GM18499 (cell line): ENCODE measurements around the gene CERS3.

Experiments used
- ATAC-seq: cut with Tn5 transposase; IDR thresholded peaks from one replicate; pipeline ENCODE4 v1.9.1; 2021; ENCODE audit warnings: moderate number of reproducible peaks; ENCODE audit not compliant: insufficient read depth, unreplicated experiment

Gene CERS3

DNA sequence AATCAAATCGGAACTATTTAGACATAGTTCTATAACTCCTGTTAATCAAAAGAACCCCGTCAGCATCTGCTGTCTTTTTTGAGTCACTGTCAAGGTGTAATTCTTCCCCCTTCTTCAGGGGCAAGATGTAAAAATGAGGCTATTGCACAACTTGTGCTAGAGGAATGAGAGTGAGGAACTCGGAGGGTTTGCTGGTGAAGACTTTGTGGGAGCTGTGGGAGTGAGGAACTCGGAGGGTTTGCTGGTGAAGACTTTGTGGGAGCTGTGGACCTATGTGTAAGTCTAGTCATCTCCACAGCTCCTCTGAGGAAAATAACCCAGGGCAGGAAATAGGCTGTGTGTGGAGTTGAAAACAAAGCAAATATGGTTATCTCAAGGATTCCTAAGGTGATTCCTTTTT, 2.5 kb upstream of the CERS3 start:
- no peak for ATAC-seq

DNA sequence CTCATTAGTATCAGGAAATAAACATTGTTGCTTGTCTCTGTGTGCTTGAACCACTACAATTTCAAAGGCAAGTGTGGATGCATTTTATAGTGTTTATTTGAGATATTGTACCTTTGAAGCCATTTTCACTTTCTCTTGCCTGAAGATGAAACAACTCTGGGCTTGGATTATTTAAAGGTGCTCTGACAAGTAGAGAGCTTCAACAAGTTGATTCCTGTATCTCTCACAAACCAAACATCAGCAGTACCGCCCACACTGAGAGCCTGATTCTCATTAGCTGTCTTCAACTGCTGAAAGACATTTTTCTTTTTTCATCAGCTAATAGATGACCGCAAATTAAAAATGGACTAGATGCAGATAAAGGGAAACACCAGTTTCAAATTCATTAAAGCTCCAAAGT, 806 bp upstream of the CERS3 start:
- ATAC-seq, result no peak

DNA sequence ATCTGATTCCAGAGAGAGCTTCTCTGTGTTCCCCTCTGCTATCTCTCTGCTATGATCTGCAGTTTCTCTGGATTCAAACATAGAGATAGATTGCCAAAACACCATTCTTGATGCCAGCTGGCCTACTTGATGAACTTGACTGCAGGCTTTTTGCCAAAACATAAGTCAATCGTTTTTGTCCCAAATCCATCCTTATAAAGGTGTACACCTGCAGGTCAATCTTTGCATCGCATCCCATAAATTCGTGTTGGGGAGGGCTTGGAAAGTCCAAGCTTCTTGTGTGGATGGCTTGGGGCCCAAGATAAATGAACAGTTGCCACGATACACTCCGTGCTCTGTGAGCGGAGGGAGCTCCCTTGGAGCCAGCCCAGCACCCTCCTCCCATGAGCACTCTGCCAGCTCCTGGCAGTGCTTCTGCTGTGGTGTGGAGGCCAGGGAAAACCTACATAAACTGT, 2.7 kb downstream of the CERS3 start:
- ATAC-seq, result no peak

DNA sequence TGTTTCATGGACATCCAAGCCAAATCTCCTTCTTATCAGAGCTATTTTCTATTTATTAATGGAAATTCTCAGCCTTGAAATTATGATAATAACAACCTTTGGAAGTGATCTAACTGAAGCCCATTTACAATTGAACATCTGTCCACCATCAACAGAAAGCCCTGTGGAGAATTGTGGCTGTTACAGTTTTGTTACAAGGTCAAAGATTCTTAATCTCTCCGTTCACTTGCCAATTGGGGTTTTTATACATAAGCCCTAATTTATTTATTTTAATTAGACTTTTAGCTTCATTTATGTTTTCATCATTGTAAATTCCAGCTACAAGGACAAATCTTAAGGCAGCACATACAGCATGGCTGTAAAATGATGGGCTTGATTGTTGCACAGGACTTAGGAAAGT, 3.3 kb downstream of the CERS3 start:
- no peak for ATAC-seq

DNA sequence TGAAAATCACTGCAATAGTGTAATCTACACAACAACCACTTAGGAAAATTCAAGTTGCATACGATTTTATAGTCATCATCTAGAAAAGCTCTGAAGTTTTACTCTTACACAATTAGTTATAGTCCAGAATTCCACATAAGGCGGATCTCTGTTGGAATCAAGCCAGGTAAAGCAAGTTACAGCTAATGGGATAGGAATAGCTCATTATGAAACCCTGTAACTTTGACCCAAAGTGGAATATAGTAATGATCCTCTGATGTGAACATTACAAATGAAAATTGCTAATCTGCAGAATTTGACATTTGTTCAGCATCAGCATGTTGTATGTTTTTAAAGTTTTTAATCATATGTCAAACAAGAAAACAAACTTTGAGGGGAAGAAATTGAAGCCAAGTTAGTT, 4.4 kb downstream of the CERS3 start:
- no peak for ATAC-seq

DNA sequence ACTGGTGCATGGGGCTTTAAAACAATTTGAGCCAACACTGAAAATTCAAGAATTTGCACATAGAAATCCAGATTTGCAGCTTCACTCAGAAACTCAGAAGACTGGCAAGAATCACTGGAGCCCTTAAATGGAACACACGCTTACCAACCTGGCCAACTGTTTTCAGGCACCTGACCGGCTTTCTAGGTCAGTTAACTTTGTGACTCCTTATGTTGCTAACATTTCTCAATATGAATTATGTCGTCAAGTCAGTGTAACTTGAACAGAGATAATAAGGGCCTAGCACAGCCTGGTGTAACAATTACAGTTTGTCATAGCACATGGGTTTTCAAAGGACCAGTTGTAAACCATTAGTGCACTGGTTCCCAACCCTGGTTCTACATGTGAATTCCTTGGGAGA, 6.8 kb downstream of the CERS3 start:
- ATAC-seq, result no peak

GRCh38 chr15:100520132-100520921, 8.4 kb downstream of the CERS3 start:
- no peak for ATAC-seq

DNA sequence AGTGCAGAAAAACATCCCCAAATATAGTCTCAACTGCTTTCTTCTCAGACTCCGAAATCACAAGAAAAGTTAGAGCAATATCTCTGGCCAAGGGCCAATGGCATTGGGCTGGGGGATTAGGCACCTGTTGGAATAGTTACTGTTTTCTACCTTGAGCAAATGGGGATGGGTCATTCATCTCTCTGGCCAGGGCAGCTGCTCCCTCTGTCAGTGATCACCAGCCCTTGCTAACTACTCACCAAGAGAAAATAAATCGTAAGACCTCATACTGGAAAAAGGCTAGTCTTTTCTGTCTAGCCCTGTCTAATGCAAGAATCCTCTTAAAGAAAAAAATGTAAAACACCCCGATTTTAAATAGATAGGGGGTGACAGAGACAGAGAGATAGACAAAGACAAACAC, 10.9 kb downstream of the CERS3 start:
- ATAC-seq, result no peak

DNA sequence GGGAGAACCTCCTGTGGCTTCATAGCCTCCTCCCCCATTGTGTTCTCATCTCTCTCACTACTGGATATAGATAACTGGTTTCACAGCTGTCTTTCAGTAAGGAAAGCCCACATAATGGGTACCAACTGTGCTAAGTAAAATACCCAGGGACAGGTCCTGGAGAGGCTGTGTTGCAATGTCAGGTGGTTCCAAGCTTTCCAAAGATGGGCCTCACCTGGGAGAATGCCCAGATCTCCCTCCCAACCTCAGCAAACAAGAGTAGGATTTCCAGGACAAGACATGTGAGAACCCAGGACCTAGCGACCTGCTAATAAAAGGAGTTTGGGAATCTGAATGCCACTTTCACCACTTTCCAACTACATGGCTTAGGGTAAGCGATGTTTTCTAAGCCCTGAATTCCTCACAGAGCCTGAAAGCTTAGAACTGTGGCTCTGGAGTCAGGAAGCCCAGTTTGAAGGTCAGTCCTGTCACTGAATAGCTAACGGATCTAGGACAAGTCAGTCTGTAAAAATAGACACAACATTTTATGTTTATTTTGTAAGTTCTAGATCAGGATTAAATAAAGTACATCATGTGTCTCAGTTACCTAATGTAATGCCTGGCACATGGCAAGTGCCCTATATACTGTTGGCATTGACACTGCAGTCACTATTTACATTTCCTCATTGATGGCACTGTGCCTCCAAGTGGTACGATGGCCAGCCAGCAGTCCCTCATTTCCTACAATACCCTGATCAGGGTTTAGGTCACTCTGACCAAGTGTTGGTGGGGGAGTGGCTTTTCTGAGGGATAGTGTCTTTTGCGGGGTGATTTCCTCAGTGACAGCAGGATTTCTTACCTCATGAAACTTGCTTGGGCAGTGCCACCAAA, 11.9 kb downstream of the CERS3 start:
- ATAC-seq, result no peak

DNA sequence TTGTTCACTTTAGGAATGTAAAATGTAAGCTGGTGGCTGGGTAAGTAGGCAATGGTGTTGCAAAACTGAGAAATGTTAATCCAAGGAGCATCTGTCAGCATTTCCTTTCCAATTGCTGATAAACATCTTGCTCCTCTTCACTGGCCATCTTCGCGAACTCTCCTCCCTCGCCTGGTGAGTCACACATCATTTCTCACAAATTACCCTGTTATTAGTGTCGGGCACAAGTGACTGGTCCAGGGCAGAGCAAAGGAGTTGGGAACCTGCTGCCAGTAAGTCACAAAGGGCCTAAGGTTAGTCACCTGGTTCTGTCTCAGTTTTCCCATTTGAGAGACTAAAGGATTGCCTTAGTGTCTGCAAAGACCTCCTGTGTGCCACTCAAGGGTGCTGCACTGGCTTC, 13.0 kb downstream of the CERS3 start:
- no peak for ATAC-seq

- no peak for ATAC-seq
Measured at GRCh38 chr15:100508641-100509300, 20.0 kb downstream of the CERS3 start.

GRCh38 chr15:100502651-100503050, 26.1 kb downstream of the CERS3 start:
- no peak for ATAC-seq

DNA sequence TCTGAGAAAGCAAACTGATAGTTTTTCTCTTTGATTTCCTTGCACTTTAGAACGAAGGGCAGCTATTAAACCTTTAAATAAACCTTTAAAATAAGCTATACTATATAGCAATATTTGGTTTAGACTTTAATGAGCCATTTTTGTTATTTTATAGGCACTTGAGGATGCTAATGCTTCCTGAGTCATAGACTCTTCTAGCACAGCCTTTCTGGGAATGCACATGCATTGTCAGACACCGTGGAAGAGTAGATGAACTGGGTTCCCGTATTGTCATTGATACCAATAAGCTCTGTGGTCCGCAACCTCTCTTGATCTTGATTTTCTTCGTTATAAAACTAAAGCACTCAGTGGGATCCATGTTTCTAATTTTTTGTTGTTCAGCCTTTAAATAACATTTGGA, 27.6 kb downstream of the CERS3 start:
- ATAC-seq, result no peak

DNA sequence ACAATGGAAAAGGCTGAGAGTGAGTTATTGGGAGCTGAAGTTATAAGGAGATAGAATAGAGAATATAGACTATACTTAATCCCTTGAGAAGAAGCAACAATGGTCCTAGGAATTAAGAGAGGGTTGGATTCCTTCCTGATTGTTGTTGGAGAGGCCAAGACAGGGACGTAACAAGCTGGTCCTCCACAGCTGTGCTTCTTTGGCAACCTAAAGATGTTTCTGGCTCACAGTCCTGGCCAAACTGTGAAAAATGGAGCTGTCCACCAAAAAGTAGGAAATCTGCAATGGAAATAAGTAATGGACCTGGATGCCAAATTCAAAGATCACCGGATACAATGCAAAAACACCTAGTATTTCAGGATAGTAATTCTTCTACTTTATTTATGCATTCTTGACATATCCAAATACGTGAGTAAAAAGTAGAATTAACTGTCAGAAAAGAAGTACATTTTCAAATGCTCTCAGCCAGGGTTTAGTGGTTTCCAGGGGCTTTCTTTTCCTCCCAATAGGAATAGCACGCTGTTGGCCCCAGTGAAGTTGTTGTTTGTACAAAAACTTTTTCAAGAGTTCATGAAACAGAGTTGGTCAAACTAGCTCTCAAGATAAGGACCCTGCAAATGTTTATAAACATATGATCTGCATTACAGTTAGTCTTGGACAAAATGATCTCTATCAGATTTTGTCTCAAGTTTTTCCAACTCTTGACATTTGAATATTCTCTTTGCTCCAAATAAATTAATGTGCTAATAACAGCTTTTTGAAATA, 28.3 kb downstream of the CERS3 start:
- no peak for ATAC-seq

GRCh38 chr15:100495861-100496260, 32.9 kb downstream of the CERS3 start:
- ATAC-seq, result no peak

DNA sequence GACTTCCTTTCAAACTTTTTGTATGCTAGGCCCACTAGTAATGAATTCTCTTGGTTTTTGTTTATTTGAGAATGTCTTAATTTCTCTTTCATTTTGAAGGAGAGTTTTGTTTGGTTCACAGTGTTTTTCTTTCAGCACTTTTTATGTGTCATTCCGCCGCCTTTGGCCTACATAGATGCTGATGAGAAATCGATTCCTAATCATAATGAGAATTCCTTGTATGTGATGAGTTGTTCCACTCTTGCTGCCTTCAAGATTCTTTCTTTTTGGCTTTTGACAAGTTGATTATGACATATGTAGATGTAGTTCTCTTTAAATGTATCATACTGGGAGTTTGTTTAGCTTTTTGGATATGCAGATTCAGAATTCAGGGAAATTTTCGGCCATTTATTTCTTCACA, 35.5 kb downstream of the CERS3 start:
- ATAC-seq, result no peak

DNA sequence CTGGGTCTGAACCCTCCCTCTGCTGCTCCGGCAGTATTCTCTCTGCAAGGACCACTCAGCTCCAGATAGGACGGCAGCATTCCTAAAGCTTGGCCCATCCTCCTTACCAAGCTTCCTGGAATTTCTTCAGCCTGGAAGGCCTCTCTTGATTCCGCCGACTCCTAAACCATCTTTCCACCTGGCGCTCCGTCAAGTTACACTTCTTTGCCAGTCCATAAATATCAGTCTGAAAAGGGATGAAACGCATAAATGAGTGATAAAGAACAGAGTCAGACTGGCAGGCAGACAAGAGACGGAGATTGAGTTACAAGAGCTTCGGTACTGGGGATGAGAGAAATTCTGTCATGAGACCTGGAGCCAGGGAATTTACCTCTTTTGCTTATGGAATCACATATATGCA, 44.3 kb downstream of the CERS3 start:
- ATAC-seq, result no peak

DNA sequence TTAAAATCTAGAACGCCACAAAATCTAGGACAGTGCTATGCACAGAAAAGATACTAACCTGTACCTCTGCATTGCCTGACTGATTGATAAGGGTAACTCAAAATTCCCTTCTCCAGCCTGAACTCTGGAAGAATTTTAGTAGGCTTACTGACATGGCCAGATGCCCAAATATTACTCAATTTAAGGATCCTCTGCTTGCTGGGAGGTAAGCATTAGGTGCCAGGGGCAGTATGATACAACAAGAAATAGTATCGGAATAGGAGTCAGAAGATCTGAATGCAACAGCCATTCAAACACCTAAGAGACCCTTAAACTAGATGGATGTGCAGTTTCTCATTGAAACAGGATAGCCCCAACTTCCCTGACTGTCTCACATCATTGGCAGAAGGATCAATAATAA, 45.4 kb downstream of the CERS3 start:
- no peak for ATAC-seq

DNA sequence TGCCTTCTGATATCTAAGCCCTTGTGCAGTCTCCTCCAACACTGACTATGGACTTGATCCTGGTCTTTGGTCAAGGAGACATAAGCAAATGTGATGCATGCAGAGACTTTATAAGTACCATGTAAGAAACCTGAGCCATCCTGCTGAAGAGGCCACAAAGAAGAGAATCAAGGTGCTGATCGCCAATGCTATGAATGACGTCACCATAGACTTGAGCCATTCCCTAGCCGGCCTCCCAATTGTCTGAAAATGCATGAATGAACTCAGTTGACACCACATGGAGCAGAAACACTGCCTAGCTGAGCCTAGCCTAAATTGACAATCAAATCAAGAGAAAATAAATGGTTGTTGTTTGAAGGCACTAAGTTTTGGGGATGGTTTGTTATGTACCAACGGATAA, 51.9 kb downstream of the CERS3 start:
- ATAC-seq, result no peak

DNA sequence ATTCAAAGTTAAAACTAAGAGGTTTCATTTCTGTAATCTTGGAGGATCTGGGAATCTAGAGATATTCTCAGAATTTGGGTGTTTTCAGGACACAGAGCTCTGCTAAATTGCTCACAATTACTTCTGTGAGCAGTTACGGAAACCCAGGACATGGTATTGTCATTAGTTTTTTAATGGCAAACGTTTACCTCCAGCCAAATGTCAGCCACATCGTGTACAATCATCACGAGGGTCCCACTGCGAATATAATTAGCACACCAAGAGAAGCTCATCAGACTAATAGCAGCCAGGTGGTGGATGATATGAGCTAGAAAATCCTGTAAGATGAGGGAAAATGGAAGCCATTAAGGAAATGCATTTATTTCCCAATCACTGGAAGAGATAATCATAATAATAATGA, 56.0 kb downstream of the CERS3 start:
- no peak for ATAC-seq
